Medulla oblongata (tissue), 1 donor: ENCODE results near the gene AGAP1.
"Not testable (repeated sequence)": the region's sequence is repeated elsewhere in the genome, so short reads cannot be mapped to it uniquely, and the experiment has no call there.

Experiments used
- DNase-seq: peaks from one replicate; pipeline ENCODE4 v3.0.0-alpha.2; 2015; ENCODE audit errors: extremely low spot score

AGAP1 gene

GRCh38 chr2:235734688-235735231 is 240.9 kb downstream of the AGAP1 start:
- peak; percentile 35 for DNase-seq

DNA sequence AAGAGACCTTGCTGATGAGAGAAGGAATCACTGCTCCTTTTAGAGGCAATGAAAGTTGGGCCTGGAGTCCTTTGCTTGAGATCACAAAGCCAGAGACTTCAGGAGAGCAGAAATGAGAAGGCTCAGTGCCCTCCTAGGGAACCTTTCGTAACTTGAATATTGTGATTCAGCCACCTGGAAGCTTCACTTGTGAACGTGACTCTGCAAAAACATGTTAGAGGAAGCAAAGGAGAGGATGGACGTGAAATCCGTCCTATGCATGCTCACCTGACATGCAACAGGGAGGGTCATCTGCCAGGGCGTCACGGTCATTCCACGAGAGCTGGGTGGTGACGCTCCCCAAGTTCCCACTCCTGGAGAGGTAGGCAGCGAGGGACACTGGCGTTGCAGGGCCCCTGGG is 243.6 kb downstream of the AGAP1 start:
- DNase-seq: no peak

DNA sequence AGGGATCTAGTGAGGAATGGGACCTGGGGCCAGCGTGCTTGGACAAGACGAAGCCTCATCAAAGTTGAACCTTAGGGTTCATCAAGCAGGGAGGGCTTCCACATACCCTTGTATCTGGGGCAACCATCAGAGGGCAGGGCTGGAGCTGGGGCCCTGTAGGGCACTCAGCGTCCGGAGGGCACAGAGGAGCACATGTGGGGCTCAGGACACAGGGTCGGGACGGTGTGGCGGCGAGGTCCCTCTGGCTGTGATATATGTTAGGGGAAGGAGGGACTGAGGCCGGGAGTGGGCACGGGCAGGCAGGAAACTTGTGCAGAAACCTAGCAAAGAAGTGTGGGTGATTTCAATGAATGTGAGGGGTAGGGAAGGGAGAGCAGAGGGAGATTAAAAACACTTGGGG is 244.0 kb downstream of the AGAP1 start:
- DNase-seq: no peak

GRCh38 chr2:235739704-235740415 is 246.0 kb downstream of the AGAP1 start:
- DNase-seq: no peak

DNA sequence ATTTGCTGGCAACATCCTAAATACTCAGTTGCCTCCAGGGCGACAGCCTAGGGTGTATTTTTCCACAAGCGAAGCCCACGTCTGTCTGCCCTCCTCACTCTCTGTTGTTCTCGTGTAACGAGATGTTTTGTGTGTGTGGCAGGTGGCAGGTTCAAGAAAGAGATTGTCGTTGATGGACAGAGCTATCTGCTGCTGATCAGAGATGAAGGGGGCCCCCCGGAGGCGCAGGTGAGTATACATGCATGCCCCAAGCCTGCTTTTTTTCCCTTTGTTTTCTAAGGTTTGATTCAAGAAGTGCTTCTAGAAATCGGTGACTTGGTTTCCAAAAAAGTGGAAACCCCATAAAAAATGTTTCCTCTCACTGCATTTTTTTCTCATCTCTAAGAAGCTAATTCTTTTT is 247.0 kb downstream of the AGAP1 start:
- no peak for DNase-seq

- DNase-seq: no peak
Observed at GRCh38 chr2:235744161-235744560, 250.3 kb downstream of the AGAP1 start.

GRCh38 chr2:235745597-235745996 is 251.8 kb downstream of the AGAP1 start:
- no peak for DNase-seq

DNA sequence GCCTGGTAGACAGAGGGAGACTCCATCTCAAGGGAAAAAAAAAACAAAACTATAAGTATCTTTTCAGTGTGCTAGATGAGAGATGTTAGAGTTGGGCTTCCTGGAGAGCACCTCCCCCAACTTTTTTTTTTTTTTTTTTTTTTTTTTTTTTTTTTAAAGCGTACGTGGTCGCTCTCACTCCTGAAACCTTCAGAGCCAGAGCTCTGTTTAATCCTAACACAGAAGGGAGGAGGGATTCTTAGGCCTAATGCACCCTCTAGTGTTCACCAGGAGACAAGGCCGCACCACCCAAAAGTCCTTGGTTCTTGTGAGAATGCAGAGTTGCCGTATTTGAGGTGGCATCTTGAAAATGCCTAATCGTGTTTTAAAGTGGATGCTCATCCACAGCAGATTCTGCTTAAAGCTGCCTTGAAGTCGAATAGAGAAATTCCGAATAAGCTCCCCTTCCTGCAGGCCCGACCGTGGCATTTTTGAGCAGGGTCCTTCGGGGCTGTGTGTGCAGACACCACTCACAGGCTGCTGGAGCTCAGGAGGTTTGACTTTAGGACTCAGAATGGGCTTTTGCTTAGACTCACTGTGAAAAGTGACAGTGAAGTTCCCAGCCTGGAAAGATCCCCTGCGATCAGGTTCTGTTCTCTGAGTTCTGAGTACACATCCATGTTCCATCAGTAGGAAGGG is 252.6 kb downstream of the AGAP1 start:
- peak; percentile 90 for DNase-seq

DNA sequence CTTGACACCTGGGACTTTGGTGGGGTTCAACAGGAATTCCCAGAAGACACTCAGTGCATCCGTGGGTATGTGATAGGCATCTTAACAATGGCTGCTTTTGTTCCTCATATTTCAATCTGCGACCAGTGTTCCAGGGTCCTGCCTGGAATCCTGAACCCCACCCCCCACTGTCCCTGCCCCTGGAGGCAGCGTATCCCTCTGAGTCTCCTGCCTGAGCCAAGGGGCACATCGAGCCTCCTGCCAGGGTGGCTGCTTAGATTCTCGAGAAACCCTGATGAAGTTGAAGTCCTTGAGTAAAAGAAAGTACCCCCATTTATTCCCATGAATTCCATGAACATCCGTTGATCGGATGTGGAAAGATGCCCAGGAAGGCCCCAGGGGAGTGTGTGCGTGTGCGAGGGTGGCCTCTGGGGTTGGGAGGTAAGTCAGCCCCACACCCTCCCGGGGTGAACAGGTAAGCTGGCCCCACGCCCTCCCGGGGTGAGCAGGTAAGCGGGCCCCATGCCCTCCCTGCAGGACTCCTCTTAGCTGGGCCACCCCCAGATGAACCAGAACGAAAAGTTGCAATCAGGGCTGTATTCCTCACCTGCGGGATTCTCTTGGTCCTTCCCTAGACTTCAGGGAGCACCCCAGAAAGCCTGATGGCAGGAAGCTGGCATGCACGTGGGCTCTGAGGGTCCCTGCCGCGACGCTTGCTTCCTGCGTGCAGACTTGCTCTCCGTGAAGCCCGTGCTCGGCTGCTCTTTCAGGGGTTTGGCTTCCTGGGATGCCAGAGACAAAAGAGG is 253.3 kb downstream of the AGAP1 start:
- DNase-seq: no peak

DNA sequence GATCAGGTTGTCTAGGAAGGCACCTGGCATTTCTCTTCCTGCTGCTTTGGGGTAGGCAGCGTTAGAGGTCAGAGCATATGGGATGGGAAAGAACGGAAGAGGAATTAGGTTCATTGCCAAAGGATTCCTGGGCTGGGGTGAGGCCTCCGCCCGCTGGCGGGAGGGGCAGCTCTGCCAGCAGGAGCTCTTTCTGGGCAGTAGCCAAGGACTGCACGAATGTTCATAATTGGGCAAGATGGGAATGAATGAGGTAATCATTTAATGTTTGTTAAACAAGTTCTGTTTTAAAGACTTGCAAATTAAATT is 253.9 kb downstream of the AGAP1 start:
- no peak for DNase-seq

GRCh38 chr2:235749121-235749770 is 255.4 kb downstream of the AGAP1 start:
- DNase-seq: no peak

- no peak for DNase-seq
Observed at GRCh38 chr2:235749771-235750160, 255.9 kb downstream of the AGAP1 start.

DNA sequence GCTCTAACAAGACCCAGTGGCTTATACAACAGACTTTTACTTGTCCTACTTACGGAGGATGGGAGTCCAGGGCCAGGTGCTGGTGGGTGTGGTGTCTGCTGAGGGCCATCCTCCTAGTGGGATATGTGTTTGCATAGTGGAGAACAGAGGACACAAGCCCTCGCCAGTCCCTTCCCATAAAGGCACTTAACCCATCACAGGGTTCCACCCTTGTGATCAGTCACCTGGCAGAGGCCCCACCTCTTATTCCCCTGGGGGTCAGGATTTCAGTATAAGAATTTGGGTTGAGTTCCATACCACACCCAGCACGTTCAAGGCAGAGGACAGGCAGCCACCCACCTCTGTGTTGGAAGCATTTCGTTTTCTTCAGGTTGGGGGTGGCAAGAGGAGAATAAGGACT is 259.0 kb downstream of the AGAP1 start:
- no peak for DNase-seq

DNA sequence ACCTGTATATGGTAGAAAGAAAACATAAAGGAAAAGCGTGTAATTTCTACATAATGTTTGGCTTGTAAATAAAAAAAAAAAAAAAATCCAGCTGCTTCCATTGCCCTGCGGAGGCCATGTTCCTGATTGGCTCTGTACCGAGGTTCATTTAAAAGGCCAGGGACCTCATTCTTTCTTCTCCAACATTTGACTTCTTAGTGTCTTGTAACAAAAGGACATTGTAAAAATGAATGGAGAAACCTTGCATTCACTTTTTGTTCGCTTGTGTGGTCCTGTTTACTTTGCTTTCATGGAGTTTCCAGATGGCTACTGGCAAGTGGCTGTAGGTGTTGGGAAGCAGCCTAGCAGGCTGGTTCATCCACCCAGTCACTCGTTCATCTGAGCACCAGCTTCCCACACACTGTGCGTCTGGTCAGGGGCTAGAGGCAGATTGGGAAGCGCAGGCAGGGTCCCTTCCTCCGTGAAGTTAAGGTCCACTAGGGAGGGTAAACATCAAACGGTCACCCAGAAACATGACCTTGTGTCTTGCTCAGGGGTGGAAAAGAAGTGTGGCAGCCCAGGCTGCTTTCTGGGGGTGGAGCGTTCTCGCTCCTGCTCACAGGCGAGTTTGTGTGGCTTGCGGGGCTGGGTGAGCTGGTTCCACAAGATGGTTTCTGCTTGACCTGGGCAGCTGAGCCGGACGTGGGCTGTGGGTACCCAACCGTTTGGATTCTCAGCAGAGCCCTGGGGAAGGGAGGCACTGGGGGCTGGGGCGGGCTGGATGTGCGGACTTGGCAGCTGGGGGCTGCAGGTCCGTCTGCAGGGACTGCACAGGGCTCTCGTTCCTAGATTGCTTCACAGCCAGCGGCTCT is 260.7 kb downstream of the AGAP1 start:
- DNase-seq: no peak

- DNase-seq: no peak
Observed at GRCh38 chr2:235756491-235756890, 262.6 kb downstream of the AGAP1 start.

DNA sequence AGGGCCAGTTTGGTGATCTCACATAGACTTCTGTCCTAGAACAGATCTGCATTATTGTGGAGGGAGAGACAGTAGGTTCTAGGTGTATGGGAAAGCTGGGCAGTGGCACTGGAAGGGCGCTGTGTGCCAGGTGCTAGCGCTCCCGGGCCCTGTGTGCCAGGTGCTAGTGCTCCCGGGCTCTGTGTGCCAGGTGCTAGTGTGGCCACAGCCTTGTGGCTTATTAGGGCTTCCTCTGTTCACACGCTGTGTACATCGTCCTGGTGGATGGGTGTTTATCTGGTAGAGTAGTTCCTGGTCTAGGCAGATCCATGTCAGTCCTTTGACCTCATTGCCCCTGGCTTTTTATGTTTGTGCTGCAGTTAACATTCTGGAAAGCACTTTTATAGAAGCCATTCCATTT is 263.4 kb downstream of the AGAP1 start:
- no peak for DNase-seq

- DNase-seq: no peak
Observed at GRCh38 chr2:235757640-235758039, 263.8 kb downstream of the AGAP1 start.

DNA sequence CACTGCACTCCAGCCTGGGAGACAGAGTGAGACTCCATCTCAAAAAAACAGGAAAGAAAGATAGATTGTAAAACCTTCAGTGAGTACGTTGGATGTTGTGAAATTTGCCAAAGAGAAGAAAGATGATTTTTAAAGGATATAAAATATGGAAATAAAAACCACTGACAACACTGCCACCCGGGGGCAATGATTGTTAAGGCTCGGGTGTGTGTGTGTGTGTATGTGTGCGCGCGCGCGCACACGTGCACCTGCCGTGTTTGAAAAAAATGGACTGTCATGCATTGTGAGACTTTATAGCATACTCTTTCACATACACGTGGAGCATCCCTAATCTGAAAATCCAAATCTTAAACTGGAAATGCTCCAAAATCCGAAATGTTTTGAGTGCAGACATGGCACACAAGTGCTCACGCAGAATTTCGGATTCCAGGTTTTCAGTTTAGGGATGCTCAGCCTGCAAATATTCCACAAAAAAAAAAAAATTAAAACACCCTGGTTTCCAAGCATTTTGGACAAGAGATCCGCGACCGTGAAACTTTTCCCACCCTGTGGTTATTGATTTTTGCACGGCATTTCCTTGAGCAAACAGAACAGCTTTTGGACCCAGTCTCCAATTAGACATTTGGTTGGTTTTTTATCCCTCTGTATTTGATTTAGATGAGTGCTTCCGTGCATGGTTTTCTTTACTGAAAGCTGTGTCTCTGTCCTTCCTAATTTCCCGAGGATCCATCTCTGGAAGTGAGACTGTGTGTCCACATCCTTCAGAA is 269.2 kb downstream of the AGAP1 start:
- DNase-seq: no peak

GRCh38 chr2:235763816-235764215 is 270.0 kb downstream of the AGAP1 start:
- DNase-seq: no peak

- DNase-seq: not testable (repeated sequence)
Observed at GRCh38 chr2:235764478-235764877, 270.6 kb downstream of the AGAP1 start.
